Colonic mucosa (tissue), 4 donors: ENCODE measurements around the gene GRK2. TPM values are rescaled to one million over a fixed set of nuclear protein-coding genes. Genes with fewer than 3 reads are reported as not detected.

ENCODE experiments used
- DNase-seq: peaks from one replicate; pipeline ENCODE4 v3.0.0-alpha.2; 2020
- H3K27ac ChIP-seq: fragments of 200-600 bp; one replicate; pipeline ENCODE4 v1.8.0; 2021
- H3K27me3 ChIP-seq: fragments of 200-600 bp; one replicate; pipeline ENCODE4 v1.8.0; 2021
- H3K36me3 ChIP-seq: fragments of 200-600 bp; one replicate; pipeline ENCODE4 v1.8.0; 2021
- H3K4me1 ChIP-seq: fragments of 200-600 bp; one replicate; pipeline ENCODE4 v1.8.0; 2021; ENCODE audit warnings: mild to moderate bottlenecking
- H3K4me3 ChIP-seq: fragments of 200-600 bp; one replicate; pipeline ENCODE4 v1.8.0; 2021
- H3K9ac ChIP-seq, 2 donors: one replicate each; pipeline ENCODE4 v1.7.0; 2013; ENCODE audit warnings: control low read depth in 2 of 2, low read depth in 2 of 2, low read length in 2 of 2
- H3K9me3 ChIP-seq: fragments of 200-600 bp; one replicate; pipeline ENCODE4 v1.8.0; 2021
- intact Hi-C: fragments of 100-400 bp; cut with DNase I; formaldehyde crosslinking; loops from one replicate; pipeline ENCODE4 v1.14.1; 2022
- total RNA-seq, 2 donors: library from RNA; stranded (reverse); fragmentation: NEBNext Ultra II Directional in 1 of 2; extraction: Animal tissue kit (Norgen Biotek cat#: 25700) in 1 of 2; gene quantifications; one replicate each; pipeline ENCODE4 v1.2.1, GENCODE V29; 2021
- TF ChIP-seq, protein P1 (sequence below): fragments of 200-600 bp; IDR thresholded peaks from one replicate; pipeline ENCODE4 v1.8.0; 2022; ENCODE audit warnings: antibody characterized with exemption, mild to moderate bottlenecking
- donor health status: healthy.
- donor health status: DM: no; HTN: no; CAD: no.
- donor health status: DM: no; HTN: no; CAD: no.

Gene GRK2
- total RNA-seq, 2 donors from 2014 or later = 108 to 137 TPM

DNA sequence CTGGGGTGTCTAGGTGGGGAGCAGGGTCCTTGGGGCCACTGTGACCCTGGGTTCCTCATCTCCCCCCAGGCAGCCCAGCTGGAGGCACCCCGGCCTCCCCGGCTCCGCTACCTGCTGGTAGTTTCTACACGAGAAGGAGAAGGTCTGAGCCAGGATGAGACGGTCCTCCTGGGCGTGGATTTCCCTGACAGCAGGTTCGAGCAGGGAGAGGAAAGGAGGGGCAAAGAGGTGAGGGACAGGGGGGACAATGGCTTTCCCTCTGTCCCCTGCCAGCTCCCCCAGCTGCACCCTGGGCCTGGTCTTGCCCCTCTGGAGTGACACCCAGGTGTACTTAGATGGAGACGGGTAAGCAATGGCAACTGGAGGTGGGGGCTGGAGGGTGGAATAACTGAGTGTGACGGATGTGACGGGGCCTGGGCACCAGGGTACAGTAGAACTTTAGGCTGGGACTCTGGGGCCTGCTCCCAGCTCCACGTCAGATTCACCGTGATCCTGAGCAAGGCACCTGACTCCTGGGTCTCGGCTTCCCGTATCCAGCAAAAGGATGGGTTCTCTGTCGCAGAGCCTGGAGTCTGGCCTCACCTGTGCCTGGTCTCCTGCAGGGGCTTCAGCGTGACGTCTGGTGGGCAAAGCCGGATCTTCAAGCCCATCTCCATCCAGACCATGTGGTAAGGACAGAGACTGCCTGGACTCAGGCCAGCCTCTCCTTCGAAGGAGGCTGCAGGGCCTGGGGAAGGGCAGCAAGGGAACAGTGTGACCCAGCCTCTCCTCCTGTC is 40.7 kb downstream of the GRK2 start:
- Histone ChIP-seq H3K27ac (no peak overlapping the region), H3K27me3 (no peaks in the 10 kb centered on the region), H3K36me3 (peaks cover 6% of the 10 kb centered on the region), H3K9ac (peak overlapping the region in 1 of 2 donors; percentile 4), H3K9me3 (no peaks in the 10 kb centered on the region), H3K4me3 (no peak overlapping the region), H3K4me1 (peaks cover 9% of the 10 kb centered on the region)
- DNase-seq = no peak
- TF ChIP-seq, protein P1, sequence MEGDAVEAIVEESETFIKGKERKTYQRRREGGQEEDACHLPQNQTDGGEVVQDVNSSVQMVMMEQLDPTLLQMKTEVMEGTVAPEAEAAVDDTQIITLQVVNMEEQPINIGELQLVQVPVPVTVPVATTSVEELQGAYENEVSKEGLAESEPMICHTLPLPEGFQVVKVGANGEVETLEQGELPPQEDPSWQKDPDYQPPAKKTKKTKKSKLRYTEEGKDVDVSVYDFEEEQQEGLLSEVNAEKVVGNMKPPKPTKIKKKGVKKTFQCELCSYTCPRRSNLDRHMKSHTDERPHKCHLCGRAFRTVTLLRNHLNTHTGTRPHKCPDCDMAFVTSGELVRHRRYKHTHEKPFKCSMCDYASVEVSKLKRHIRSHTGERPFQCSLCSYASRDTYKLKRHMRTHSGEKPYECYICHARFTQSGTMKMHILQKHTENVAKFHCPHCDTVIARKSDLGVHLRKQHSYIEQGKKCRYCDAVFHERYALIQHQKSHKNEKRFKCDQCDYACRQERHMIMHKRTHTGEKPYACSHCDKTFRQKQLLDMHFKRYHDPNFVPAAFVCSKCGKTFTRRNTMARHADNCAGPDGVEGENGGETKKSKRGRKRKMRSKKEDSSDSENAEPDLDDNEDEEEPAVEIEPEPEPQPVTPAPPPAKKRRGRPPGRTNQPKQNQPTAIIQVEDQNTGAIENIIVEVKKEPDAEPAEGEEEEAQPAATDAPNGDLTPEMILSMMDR = no peak
- intact Hi-C loops = no loop called here

- no peak for DNase-seq
- H3K9ac ChIP-seq = no peak overlapping the region
- H3K27me3 ChIP-seq = no peaks in the 10 kb centered on the region
- peaks cover 6% of the 10 kb centered on the region for H3K36me3 ChIP-seq
- peaks cover 8% of the 10 kb centered on the region for H3K4me1 ChIP-seq
- H3K4me3 ChIP-seq = no peak overlapping the region
- H3K9me3 ChIP-seq = no peaks in the 10 kb centered on the region
- H3K27ac ChIP-seq = no peak overlapping the region
- intact Hi-C loops = no loop called here
- TF ChIP-seq, protein P1 = no peak
Observed at GRCh38 chr11:67307545-67308001, 41.3 kb downstream of the GRK2 start.

DNA sequence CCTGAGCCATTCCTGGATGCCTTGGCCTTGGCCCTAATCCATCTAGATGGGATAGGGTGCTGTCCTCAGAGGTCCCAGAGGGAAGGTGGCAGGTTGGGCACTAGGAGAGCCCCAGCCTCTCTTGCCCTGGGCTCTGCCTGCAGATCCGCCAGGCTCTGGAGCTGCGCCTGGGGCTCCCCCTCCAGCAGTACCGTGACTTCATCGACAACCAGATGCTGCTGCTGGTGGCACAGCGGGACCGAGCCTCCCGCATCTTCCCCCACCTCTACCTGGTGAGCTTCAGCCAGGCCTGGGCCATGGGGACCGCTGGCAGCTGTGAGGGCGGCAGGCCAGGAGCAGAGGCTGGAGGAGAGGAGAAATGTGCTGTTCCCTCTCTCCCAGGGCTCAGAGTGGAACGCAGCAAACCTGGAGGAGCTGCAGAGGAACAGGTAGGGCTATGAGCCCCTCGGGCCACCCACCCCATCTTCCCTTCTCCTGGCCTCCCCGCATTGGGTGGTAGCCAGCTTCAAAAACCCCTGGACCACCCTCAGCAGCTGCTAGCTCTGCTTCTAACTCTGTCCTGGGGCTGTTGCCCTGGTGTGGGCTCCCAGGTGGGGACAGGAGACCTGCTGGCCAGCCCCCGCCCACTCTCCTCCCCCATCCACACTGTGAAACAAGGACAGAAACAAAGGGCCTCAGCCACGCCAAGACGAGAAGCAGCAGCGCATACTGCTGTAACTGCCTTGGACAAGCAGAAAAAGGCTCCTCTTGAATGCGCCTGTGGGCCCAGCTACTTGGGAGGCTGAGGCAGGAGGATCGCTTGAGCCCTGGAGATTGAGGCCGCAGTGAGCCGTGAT is 42.0 kb downstream of the GRK2 start:
- Histone ChIP-seq H3K4me3 (no peak overlapping the region), H3K9ac (no peak overlapping the region), H3K27ac (no peak overlapping the region), H3K27me3 (no peaks in the 10 kb centered on the region), H3K36me3 (peaks cover 6% of the 10 kb centered on the region), H3K4me1 (peaks cover 8% of the 10 kb centered on the region), H3K9me3 (no peaks in the 10 kb centered on the region)
- TF ChIP-seq, protein P1 = no peak
- no peak for DNase-seq
- intact Hi-C loops = no loop called here

DNA sequence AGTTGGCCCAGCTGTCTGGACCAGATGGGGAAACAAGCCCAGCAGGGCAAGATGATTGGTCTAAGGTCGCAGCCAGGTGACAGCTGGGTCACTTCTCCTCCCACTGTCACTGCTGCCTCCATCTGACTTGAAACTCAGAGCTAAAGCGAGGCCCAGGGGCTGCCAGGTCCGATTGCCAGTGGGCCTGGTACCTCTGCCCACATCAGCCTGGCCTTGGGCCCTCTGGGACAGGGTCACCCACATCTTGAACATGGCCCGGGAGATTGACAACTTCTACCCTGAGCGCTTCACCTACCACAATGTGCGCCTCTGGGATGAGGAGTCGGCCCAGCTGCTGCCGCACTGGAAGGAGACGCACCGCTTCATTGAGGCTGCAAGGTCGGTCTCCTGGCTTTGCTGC is 42.9 kb downstream of the GRK2 start:
- Histone ChIP-seq H3K36me3 (peaks cover 6% of the 10 kb centered on the region), H3K9ac (no peak overlapping the region)
- intact Hi-C loops = no loop called here

DNA sequence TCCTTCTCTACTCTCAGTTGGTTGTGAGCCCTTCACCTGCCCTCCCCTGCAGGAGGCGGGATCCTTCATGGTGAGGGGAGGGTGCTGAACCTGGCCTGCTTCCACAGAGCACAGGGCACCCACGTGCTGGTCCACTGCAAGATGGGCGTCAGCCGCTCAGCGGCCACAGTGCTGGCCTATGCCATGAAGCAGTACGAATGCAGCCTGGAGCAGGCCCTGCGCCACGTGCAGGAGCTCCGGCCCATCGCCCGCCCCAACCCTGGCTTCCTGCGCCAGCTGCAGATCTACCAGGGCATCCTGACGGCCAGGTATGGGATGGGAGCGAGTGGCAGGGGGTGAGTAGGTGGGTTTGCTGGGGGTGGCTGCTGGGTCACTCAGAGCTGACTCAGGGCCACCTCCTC is 43.4 kb downstream of the GRK2 start:
- Histone ChIP-seq H3K36me3 (peaks cover 6% of the 10 kb centered on the region), H3K4me3 (no peak overlapping the region), H3K27ac (no peak overlapping the region), H3K4me1 (peaks cover 3% of the 10 kb centered on the region), H3K9ac (no peak overlapping the region), H3K27me3 (no peaks in the 10 kb centered on the region), H3K9me3 (no peaks in the 10 kb centered on the region)
- intact Hi-C loops = loop anchor here (10.0 kb wide), 1 partner anchor 225 kb away; no protein-coding TSS in a partner anchor
- TF ChIP-seq, protein P1 = no peak
- no peak for DNase-seq

More for the DNA sequence above, 42.9 kb downstream of the GRK2 start:
- peaks cover 8% of the 10 kb centered on the region for H3K4me1 ChIP-seq
- TF ChIP-seq, protein P1 = no peak
- no peaks in the 10 kb centered on the region for H3K9me3 ChIP-seq
- DNase-seq = no peak
- no peak overlapping the region for H3K27ac ChIP-seq
- no peaks in the 10 kb centered on the region for H3K27me3 ChIP-seq
- H3K4me3 ChIP-seq = no peak overlapping the region
